Muscle of arm (tissue), 12 donors: ENCODE data around the gene IER5L. TPM values are rescaled to one million over a fixed set of nuclear protein-coding genes. Genes with fewer than 3 reads are reported as not detected.
"Not testable (repeated sequence)": the region's sequence is repeated elsewhere in the genome, so short reads cannot be mapped to it uniquely, and the experiment has no call there.

Experiments used
- DNase-seq: peaks from one replicate; pipeline ENCODE4 v3.0.0-alpha.2; 2013
- polyA plus RNA-seq, 12 donors: library from polyadenylated mRNA; unstranded; fragments of 120-200 nt; gene quantifications; one replicate each; pipeline ENCODE4 v1.2.1, GENCODE V29; 2013; ENCODE audit not compliant: insufficient read length in 12 of 12

Gene IER5L
- polyA plus RNA-seq, 12 donors: 2.3 to 10.3 (median 3.1) TPM; not detected in 1

DNA sequence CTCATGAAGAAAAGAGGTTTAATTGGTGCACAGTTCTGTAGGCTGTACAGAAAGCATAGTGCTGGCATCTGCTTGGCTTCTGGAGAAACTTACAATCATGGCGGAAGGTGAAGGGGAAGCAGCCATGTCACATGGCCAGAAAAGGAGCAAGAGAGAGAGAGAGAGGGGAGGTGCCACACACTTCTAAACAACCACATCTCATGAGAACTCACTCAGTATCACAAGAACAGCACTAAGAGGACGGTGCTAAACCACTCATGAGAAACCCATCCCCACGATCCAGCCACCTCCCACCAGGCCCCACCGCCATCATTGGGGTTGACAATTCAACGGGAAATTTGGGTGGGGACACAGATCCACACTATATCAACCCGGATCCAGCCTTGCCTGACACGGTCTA, 28.8 kb upstream of the IER5L start:
- no peak for DNase-seq

DNA sequence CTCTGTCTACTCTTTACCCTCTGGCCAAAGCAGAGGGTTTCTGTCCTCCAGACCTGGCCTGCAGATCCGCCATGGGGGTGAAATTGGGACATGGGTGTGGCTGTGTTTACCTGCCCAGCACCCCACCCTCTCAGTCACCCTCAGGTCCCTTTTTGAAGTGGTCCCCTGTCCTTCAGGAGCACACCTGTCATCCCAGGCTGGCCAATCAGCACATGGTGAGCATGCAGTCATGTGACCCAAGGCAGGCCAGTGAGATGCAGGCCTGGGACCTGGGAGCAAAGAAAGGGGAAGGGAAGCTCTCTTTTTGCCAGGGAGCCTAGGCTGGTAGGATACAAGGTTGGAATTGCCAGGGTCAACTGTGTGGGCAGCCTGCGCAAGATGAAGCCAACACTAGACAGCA, 28.3 kb upstream of the IER5L start:
- DNase-seq: no peak

DNA sequence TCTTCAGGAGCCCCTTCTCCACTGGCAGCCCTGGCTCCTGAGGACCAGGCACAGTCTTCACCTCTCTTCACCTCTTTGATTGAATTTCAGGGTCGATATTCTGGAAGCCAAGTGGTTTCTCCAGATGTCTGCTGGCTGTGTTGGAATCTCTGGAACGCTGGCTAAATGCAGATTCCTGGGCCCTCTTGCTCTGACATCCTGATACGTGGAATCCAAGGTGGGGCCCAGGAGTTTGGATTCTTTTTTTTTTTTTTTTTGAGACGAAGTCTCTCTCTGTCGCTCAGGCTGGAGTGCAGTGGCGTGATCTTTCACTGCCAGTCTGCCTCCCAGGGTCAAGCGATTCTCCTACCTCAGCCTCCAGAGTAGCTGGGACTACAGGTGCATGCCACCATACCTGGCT, 26.8 kb upstream of the IER5L start:
- DNase-seq: no peak

DNA sequence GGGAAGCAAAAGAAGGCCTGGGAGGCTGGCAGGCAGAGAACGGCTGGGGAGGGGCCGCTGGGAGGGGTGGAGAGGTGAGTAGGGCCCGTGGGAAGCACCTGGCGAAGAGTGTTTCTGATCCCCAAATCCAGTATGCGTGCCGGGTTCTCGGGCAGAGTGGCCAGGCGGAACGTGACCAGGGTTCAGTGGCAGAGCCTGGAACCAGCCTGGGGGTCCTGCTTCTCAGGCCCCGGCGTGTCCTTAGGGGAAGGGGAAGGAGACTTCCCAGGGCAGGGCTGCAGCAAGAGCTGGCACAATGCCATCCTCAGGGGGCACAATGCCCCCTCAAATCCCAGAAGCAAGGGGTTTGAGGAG, 25.5 kb upstream of the IER5L start:
- DNase-seq: no peak

DNA sequence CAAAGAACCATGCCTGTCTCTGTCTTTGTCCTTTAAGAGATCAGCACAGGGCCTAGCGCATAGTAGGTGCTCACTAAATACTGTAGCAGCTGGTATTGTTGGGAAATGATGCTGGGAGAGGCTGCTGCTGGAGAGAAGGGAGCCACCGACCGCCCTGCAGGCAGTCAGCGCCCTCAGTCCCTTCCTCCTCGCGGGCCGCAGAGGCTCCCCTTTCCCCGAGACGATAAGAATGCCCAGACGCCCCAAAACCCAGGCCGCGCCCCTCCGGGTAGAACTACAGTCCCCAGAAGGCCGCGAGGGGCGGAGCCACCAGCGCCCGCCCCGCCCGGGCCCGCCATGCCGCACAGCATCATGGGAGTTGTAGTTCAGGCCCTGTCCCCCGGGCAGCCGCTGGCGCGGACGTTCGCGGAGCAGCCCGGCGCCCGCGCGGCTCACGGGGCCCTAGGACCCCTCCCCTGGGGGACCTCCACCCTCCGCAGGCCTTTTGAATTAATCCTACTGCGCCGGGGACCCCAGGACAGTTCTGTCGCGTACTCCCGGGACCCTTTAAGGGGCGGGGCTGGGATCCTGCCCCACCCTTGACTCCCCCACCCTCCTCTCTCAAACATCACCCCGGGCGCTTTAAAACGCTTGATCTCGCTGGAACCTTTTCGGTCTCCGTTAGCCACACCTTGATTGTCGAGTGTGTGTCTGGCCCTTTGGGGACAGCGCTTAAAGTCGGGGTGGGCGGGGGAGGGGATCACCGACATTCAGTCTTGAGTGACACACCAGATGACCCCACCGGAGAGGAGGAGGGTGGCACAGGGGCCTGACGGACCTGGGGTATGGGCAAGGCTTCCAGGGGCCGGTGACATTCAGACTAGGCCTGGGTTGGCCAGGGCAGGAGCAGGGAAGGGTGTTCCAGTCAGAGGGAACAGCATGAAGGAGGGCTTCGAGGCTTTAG, 24.8 kb upstream of the IER5L start:
- DNase-seq: peak; percentile 86

DNA sequence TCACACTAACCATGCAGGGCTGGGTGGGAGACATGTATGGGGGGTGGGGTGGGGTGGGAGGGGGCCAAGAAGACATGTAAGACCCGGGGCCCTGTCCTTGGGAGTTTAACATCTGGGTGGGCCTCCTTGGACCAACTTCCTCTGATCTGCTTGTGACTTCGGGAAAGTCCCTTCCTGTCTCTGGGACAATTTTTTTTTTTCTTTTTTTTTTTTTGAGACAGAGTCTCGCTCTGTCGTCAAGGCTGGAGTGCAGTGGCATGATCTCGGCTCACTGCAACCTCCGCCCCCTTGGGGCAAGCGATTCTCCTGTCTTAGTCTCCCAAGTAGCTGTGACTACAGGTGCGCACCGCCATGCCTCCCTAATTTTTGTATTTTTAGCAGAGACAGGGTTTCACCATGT, 23.8 kb upstream of the IER5L start:
- no peak for DNase-seq

DNA sequence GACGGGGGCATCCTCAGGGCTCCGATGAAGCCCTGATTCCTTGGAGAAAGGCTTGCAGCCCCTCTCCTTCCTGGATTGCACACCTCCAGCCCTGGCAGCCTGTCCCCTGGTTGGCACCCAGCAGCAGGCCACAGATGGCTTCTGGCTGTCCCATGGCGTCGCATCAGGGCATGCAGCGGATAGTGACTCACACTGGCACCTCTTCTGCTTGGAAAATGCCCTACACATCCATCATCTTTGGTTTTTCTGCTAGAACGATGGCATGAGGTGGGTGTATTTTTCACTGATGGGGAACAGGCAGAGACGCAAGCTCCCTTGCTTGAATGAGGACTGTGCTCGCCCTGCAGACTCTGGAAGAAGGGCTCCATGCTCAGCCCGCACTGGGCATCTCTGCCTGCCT, 23.2 kb upstream of the IER5L start:
- no peak for DNase-seq

DNA sequence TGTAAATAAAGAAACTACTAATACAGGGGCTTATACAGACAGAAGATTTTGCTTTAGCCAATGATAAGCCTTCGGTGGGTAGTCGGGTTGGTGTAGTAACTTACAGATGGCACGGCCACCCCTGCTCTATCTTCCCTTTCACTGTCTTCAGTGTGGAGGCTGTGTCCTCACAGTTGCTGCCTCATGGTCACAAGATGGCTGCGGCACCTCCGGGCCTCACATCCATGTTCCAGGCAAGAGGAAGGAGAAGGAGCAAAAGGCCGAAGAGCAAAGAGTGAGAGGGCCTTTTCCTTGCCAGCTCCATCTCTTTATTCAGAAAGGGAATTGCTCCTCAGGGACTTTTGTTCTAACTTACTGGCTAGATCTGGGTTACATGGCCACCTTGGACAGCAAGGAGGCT, 22.2 kb upstream of the IER5L start:
- no peak for DNase-seq

DNA sequence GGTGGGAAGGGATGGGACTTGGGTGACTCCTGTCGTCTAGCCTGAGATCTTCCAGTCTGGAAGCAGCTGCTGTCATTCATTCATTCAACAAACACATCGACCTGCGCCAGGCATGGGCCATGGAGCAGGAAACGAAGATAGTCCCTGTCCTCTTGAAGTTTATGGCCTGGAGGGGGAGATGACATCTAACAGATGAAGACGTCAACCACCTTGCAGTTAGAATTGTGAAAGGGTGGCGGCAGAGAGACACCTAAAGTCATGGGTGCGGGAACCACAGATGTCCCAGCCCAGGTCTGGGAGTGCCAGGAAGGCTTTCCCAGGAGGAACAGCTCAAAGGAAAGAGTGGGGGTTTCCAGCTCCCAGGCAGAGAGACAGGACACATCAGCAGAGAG, 21.0 kb upstream of the IER5L start:
- DNase-seq: no peak

DNA sequence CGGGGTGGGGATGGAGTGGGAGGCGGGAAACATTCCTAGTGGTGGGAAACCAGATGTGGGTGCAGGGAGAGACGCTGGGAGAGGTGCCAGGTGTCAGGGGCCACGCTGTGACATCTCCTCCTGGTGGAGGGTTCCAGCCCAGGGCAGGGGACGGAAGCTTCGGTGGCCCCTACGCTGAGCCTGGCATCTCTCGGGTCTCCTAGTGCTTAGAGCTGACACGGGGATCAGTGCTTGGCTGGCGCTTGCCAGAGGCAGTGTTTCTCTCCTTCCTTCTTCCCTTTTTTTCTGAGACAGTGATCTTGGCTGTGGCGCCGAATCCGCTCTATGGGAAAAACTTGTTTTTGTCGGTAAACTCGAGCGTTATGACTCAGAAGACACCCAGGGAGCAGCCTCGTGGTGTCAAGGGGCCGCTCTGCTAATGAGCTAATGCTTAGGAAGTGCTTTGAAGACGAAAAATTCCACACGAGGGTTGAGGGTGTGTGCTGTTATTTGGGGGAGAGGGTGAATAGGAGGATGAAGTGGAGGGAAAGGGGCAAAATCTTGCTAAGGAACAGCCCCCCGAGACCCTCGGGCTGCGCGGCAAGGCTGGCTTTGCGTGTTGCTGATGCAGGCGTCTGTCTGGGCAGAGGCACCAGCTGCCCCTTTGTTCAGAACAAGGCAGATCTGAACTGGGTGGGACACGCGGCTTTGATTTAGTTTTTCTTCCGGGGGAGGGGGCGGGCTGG, 20.4 kb upstream of the IER5L start:
- peak; percentile 58 for DNase-seq

DNA sequence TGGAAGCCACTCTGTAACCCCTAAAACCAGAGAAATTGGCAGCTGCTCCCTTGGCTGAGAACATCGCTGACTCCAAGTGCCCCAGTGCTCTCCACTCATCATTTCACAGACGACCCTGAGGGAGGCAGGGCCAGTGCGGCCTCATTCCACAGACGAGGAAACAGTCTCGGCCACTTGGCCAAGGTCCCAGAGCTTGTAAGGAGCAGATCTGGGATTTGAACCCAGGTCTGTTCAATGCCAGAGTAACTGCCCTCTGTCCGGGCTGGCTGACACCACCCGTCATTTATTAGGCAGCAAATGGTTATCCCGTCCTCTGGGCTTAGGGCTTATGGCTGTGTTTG, 19.9 kb upstream of the IER5L start:
- no peak for DNase-seq

DNA sequence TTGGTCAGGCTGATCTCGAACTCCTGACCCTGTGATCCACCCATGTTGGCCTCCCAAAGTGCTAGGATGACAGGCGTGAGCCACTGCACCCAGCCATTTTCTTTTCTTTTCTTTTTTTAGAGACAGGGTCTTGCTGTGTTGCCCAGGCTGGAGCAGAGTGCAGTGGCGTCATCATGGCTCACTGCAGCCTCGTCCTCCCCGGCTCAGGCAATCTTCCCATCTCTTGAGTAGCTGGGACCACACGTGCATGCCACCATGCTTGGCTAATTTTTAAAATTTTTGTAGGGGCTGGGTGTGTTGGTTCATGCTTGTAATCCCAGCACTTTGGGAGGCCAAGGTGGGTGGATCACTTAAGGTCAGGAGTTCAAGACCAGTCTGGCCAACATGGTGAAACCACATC, 19.0 kb upstream of the IER5L start:
- not testable (repeated sequence) for DNase-seq

DNA sequence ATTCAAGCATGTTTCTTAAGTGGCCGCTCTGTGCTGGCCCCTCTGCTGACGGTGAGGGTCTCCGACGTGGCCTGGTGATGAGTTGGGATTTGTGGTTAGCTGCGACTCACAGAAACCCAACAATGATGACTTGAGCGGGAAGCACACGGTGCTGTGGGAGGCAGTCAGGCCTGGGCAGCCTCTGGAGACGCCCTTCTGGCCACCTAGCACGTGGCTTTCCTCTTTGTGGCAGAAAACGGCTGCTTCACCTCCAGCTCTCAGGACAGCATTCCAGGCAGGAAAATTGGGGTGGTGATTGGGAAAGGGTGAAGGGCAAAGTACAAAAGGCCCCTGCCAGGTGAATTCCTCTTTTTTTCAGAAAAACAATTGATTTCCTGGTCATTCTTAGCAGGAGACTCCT, 17.5 kb upstream of the IER5L start:
- DNase-seq: no peak

DNA sequence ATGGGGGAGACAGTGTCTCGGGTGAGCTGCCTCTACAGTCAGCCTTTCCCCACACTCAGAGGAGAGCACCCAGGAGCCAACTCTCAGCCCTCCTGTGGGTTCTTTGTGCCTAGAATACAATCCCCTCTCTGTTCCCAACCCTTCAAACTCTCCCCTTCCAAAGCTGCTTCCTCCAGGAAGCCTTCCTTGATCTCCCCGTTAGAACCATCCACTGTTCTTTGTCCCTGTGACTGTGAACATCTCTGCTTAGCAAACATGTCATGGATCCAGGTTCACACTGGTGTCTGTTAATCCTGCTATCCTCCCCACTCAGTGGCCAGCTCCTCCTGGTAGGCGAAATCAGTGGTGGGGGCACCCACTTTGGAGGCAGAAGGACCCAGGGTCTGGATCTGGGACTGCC, 16.2 kb upstream of the IER5L start:
- DNase-seq: no peak

DNA sequence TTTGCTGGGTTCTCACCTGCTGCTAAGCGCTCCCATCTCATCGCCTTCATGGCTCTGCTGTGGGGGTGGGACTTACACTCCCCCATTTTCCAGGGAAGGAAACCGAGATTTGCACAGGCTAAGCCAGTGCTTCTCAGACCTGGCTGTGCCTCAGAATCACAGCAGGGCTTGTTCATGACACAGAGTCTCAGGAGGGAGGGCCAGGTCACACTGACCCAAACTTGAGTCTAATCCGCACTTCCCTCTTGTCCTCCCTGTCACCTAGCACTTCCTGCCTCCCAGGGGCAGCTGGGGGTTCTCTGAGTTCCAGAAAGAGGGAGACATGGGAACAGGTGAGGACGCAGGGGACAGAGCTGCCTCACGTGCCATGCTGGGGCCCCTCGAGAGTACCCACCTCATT, 15.6 kb upstream of the IER5L start:
- no peak for DNase-seq

DNA sequence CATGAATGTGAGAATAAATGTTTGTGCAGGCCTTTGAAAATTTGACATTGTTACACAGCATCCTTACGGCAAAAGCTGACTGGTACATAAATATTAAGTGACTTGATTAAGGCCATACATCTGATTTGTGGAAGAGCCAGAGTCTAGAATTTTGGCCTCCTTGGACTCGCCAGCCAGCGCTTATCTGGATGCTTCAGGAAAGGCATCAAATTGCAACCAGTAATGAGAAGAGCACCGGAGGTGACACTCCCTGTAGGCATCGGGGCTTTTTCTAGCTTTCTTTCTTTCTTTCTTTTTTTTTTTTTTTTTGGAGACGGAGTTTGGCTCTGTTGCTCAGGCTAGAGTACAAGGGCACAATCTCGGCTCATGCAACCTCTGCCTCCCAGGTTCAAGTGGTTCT, 13.2 kb upstream of the IER5L start:
- no peak for DNase-seq

DNA sequence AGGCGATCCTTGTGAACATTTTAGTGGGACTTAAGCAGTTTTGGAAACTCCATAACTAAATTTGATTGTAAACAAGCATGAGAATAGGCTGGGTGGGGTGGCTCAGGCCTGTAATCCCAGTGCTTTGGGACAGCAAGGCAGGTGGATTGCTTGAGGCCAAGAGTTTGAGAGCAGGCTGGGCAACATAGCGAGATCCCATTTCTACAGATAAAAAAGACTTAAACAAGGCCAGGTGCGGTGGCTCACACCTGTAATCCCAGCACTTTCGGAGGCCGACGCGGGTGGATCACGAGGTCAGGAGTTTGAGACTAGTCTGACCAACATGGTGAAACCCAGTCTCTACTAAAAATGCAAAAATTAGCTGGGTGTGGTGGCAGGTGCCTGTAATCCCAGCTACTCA, 11.9 kb upstream of the IER5L start:
- not testable (repeated sequence) for DNase-seq

DNA sequence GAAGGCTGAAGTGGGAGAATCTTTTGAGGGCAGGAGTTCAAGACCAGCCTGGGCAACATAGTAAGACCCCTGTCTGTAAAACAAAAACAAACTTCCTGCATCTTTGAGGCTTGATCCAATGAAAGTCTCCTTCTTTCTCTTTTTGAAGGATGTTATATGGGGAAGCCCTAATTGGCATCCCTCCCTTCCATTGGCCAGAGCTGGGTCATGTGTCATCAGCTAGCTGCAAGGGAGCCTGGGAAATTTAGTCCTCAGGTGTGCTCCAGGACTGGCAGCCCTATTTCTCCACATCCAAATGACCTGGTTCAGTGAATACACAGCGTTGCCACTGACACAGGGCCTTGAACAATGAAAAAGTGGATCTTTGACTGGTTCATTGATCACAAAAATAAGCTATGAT, 9.0 kb upstream of the IER5L start:
- DNase-seq: no peak

DNA sequence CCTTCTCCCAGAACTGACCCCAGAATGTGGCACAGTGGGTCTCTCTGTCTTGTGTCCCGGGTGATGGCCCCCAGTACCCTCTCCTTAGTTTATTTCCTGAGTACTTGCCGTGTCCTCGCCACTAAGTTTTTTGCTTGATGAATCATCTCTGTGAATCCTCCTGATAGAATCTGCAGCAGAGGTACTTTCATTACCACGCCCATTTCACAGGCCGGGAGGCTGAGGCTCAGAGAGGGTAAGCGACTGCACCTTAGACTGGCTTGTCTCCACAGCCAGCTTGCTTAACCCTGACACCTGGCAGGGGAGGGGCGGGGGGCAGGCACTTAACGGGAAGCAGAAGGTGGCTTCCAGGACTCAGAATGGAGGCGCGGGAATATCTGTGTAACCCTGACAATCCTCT, 7.9 kb upstream of the IER5L start:
- no peak for DNase-seq

DNA sequence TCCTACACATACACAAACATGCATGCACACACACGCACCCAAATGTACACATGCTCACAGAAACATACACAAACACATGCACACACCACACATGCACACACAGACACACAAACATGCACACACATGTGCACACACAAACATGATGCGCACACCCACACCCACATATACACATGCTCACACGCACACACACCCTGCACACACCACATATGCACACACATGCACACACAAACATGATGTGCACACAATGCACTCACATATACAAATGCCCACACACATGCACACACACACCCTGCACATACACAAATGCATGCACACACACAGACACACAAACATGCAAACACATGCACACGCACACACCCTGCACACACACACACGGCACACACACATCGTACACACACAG, 7.3 kb upstream of the IER5L start:
- DNase-seq: no peak

DNA sequence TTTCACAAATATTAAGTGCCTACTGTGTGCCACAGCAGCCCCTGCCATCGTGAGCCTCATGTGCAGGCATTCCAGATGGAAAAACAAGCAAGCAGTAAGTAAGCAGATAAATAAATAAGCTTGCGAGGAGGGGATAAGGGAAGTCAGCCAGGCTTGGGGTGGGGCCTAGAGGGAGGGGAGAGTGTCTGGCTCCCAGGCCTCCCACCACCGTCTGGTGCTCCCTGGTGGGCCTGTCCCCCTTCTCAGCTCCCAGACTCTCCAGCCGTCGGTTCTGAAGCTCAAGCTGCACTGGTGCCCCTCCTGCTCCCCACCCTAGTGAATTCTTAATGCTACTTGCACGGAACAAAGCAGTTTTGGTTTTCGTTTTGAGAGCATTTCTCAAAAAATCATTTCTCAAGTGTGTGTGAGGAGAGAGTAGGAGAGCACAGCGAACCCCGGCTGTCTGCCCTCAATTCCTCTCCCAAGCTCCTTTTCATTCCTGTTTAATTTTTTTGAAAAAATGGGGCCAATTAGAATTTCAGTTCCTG, 6.6 kb upstream of the IER5L start:
- DNase-seq: no peak

DNA sequence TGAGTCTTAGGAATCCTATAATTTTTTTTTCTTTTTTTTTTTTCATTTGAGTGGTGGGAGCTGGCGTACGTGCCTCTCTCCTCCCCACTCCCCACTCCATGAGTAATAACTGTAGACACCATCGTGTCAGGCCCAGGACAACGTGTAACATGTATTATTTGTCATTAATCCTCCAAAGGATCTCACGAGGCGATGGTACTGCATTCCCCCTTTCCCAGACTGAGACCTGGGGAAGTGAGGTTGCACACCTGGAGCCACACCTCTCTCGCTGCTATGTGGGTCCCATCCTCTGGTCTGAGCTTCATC, 6.1 kb upstream of the IER5L start:
- DNase-seq: no peak

DNA sequence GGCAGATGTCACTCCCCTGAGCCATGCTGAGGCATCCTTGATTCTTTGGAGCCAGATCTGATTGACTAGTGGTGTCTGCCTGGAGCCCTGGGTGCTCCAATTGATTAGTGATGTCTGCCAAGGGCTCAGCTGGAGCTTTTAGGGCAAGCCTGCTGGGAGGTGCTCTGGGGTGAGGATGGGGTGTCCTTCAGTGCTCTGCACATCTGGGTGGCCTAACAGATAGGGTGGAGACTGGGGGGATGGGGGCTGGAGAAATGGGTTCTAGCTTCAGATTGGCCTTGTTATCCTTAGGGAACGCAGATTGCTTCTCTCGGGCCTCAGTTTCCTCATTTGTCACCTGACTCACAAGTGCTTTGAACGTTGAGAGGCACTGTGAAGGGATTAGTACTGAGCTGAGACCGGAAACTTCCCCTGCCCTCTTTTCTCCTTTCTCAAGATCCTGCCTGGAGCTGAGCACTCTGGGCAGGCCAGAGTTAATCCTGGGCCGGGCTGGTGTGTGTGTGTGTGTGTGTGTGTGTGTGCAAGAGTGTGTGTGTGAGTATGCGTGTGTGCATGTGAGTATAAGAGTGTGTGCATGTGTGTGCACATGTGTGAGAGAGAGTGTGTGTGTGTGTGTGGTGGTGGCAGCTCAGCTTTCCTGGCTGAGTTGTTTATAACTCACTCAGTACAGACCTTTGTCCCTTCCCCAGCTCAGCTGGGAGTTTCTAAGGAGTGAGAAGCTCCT, 5.6 kb upstream of the IER5L start:
- DNase-seq: no peak
